GM19025 (cell line): ENCODE measurements around the gene CRTAP.
A peak's percentile ranks its signal among the peaks of the same experiment; 100 is the strongest.
"Not testable (repeated sequence)": the region's sequence is repeated elsewhere in the genome, so short reads cannot be mapped to it uniquely, and the experiment has no call there.

Experiments used
- ATAC-seq: cut with Tn5 transposase; IDR thresholded peaks from one replicate; pipeline ENCODE4 v1.9.1; 2021; ENCODE audit warnings: mild to moderate bottlenecking, low read depth, moderate library complexity; ENCODE audit not compliant: unreplicated experiment

Gene CRTAP

GRCh38 chr3:33099109-33099645, 14.6 kb upstream of the CRTAP start:
- ATAC-seq = no peak

GRCh38 chr3:33099701-33100100, 14.1 kb upstream of the CRTAP start:
- no peak for ATAC-seq

DNA sequence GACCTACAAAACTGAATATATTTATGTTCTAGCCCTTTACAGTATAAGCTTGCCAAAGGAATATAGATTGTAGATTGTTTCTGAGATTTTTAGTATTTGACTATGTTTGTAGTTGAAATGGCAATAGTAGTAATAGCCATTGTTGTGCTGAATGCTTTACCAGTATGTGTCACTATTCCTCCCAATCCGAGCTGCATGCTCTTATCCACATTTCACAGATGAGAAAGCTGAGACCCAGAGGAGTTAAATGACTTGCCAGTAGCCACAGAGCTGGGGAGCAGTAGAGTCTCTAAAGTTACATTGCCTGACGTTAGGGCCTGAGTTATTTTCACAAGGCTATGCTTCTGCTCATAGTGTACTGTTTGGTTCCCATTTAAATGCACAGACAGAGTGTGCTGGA, 13.6 kb upstream of the CRTAP start:
- ATAC-seq = no peak

DNA sequence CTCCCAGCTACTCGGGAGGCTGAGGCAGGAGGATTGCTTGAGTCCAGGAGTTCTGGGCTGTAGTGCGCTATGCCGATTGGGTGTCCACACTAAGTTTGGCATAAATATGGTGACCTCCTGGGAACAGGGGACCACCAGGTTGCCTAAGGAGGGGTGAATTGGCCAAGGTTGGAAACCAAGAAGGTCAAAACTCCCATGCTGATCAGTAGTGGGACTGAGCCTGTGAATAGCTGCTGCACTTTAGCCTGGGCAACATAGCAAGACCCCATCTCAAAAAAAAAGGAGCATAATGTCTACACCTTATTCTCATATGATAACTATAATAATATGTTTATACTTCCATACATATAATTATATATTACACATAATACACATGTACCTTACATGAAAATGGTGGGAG, 10.8 kb upstream of the CRTAP start:
- no peak for ATAC-seq

DNA sequence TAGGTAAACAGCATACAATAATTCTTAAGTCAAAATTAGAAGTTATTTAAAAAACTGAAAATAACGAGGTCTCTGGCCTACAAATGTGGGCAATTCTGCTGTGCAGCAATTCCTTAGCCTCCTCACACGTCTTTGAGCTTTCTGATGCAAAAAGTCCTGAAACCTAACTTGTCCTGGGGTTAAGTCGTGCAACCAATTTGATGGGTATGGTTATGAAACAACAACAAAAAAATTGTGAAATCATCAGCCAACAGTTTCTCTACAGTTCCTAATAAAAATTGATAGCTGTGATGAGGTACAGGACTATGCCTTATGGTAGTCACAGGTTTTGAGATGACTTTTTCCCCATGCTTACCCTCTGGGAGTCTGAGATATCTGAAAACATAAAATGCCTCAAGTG, 10.3 kb upstream of the CRTAP start:
- no peak for ATAC-seq

- ATAC-seq = no peak
Measured at GRCh38 chr3:33104803-33105202, 9.0 kb upstream of the CRTAP start.

GRCh38 chr3:33105341-33105948, 8.4 kb upstream of the CRTAP start:
- no peak for ATAC-seq

DNA sequence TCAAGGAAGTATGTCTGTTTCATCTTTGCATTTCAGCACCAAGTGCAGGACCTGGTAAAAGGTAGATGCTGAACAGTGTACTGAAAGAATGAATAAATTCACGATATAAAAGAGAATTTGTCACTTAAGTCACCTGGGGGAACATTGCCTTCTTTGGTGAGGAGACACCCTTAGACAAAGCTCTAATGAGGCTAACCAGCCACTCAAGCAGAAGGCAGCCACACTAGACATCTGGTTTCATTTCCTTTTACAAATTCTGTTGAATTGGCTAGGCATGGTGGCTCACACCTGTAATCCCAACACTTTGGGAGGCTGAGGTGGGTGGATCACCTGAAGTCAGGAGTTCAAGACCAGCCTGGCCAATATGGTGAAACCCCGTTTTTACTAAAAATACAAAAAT, 7.0 kb upstream of the CRTAP start:
- not testable (repeated sequence) for ATAC-seq

DNA sequence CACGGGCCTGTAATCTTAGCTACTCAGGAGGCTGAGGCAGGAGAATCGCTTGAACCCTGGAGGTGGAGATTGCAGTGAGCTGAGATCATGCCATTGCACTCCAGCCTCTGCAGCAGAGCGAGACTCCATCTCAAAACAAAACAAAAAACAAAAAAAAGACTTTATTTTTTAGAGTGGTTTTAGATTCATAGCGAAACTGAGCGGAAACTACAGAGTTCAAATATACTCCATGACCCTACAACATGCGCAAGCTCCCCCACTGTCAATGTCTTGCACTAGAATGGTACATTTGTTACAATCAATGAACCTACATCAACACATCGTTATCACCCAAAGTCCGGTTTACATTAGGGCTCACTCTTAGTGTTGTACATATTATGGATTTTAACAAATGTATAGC, 2.2 kb upstream of the CRTAP start:
- peak; percentile 19 for ATAC-seq

GRCh38 chr3:33114622-33115023, 809 bp downstream of the CRTAP start:
- no peak for ATAC-seq

DNA sequence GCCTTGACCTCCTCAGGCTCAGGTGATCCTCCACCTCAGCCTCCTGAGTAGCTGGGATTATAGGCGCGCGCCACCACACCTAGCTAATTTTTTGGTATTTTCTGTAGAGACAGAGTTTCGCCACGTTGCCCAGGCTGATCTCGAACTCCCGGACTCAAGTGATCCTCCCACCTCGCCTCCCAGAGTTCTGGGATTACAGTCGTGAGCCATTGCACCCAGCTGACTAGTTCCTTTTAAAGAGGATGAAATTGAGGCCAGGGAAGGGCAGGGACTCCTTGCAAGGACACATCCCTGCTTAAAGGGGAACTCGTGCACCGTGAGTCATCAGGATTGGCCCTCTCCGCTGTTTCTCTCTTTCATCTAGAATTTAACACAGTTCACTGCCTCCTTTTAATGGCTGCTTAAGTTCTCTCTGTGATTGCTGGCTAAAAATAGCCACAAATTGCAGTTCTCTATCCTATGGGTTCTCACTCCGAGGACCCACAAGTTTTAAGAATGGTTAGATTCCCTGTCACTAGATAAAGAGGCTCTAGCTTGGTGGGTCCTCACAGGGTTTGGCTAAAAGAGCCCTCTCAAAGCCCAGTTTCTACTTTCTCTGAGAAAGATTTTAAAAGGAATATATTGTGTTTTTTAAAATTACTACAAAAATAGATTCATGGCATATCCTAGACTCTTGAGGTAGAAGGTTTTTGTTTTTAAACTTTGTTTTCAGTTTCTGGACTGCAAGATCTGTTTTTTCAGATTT, 1.4 kb downstream of the CRTAP start:
- ATAC-seq = no peak

DNA sequence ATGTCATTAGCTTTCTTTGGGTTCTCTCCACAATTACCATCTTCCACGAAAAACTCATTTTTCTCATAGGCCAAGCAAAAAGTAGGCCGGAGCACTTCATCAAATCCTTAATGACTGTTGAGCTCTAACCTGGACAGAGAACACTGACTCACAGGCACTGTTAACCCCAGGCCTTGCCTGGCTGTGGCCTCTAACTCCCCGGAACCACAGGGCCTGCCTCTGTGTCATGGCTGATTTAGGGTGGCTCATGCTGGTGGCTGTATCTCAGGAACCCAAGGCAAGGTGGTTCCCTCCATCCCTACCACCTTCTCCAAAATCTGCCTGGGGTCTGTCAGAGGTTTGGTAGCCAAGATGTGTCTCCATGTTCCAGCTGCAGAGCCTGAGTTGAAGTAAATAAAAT, 3.6 kb downstream of the CRTAP start:
- ATAC-seq = no peak

GRCh38 chr3:33119891-33120290, 6.1 kb downstream of the CRTAP start:
- ATAC-seq = no peak

GRCh38 chr3:33122991-33123390, 9.2 kb downstream of the CRTAP start:
- ATAC-seq = no peak

- ATAC-seq = no peak
Measured at GRCh38 chr3:33124638-33125037, 10.8 kb downstream of the CRTAP start.

DNA sequence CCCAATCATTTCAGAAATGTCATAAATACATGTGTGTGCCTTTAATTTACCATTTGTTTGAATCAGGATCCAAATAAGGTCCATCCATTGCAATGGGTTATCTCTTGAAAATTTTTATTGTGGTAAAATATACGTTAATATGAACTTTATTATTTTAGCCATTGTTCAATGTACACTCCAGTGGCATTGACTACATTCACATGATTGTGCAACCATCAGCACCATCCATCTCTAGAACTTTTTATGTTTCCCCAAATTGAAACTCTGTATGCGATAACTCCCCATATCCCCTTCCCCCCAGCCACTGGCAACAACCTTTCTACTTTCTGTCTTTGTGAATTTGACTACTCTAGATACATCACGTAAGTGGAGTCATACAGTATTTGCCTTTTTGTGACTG, 12.0 kb downstream of the CRTAP start:
- ATAC-seq = no peak

- no peak for ATAC-seq
Measured at GRCh38 chr3:33128706-33129105, 14.9 kb downstream of the CRTAP start.

- no peak for ATAC-seq
Measured at GRCh38 chr3:33130144-33130543, 16.3 kb downstream of the CRTAP start.

- no peak for ATAC-seq
Measured at GRCh38 chr3:33131331-33132018, 17.7 kb downstream of the CRTAP start.

DNA sequence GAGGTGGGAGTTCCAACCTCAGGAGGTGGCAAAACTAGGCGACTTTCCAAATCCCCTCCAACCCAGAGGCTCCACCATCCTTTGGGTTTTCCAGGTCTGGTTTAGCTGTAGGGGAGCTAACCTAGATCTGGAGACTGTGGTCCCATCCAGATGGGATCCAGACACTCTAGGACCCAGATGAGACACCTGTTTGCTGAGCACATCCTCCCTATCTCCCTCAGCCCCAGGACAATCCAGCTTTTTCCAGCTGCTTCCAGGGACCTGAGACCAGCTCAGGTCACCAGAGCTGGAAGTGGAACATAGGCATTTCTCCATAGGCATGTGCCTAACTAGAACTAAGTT, 18.2 kb downstream of the CRTAP start:
- ATAC-seq = no peak

GRCh38 chr3:33134026-33134625, 20.3 kb downstream of the CRTAP start:
- no peak for ATAC-seq
